Measurements from ENCODE around the gene ARMS2.

ARMS2 gene

GRCh38 chr10:122492006-122492405 lies 37.6 kb downstream of the ARMS2 start:
- no peaks in the 10 kb centered on the region for H3K27me3 ChIP-seq (ENCODE audit: control insufficient read depth in 1 of 2, insufficient read depth in 2 of 2, low read length in 2 of 2)
- peaks cover 7% of the 10 kb centered on the region in 2 donors for H3K4me1 ChIP-seq (ENCODE audit: control insufficient read depth in 1 of 2, insufficient read depth in 2 of 2, low read length in 2 of 2)
- H3K4me3 ChIP-seq (ENCODE audit: low read depth in 1 of 2, low read length in 2 of 2), result no peak overlapping the region
- no peak overlapping the region for H3K9ac ChIP-seq (ENCODE audit: low read depth in 1 of 2, low read length in 2 of 2)
- H3K27ac ChIP-seq (ENCODE audit: low read depth, low read length), result no peak overlapping the region
- no peaks in the 10 kb centered on the region for H3K36me3 ChIP-seq (ENCODE audit: control insufficient read depth in 1 of 2, insufficient read depth in 2 of 2, low read length in 2 of 2)
- no peaks in the 10 kb centered on the region for H3K9me3 ChIP-seq (ENCODE audit: control insufficient read depth in 1 of 2, low read length in 2 of 2)

DNA sequence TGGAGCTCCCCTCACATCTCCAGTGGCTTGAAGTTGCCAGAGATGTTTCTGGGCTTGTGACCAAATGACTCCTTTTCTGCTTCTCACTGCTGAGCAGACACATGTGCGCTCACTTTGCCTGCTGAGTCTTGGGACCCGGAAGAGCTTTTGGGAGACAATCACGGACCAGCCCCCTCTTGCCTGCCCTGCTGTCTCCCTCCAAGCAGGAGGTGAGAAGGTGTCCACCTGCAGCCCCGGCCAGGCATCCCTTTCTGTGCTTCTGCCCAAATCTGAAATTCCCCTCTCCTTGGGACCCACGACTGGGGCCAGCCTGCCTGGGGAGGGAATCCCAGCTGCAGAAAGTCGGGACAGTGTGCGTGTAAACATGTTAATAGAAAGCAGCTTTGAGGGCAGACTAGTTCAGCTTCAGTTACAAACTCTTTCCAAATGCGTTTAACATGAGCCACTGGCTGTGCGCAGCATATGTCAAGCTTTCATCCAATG lies 38.6 kb downstream of the ARMS2 start:
- no peaks in the 10 kb centered on the region for H3K27me3 ChIP-seq (ENCODE audit: control insufficient read depth in 1 of 2, insufficient read depth in 2 of 2, low read length in 2 of 2)
- no peak overlapping the region for H3K4me3 ChIP-seq (ENCODE audit: low read depth in 1 of 2, low read length in 2 of 2)
- H3K9me3 ChIP-seq (ENCODE audit: control insufficient read depth in 1 of 2, low read length in 2 of 2), result no peaks in the 10 kb centered on the region
- no peaks in the 10 kb centered on the region for H3K36me3 ChIP-seq (ENCODE audit: control insufficient read depth in 1 of 2, insufficient read depth in 2 of 2, low read length in 2 of 2)
- H3K4me1 ChIP-seq (ENCODE audit: control insufficient read depth in 1 of 2, insufficient read depth in 2 of 2, low read length in 2 of 2), result peaks cover 7% of the 10 kb centered on the region in 2 donors
- no peak overlapping the region for H3K9ac ChIP-seq (ENCODE audit: low read depth in 1 of 2, low read length in 2 of 2)
- peak overlapping the region; percentile 37 for H3K27ac ChIP-seq (ENCODE audit: low read depth, low read length)

DNA sequence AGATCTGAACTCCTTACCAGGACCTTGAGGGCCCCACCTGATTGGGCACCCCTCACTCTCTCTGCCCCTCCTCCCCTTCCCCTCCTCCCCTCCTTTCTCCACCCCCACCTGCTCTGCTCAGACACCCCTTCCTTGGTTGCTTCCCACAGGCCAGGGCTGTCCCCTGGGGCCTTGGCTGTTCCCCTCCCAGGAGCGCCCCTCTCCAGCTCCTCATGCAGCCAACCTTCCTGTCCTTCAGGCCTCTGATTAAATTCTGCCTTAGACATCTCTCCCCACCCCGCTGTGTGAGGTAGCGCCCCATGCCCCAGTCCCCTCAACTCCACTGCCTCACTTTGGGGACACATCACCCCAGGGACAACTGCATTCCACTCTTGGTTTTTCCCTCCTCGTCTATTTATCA lies 39.3 kb downstream of the ARMS2 start:
- H3K27me3 ChIP-seq (ENCODE audit: control insufficient read depth in 1 of 2, insufficient read depth in 2 of 2, low read length in 2 of 2), result no peaks in the 10 kb centered on the region
- no peaks in the 10 kb centered on the region for H3K9me3 ChIP-seq (ENCODE audit: control insufficient read depth in 1 of 2, low read length in 2 of 2)
- H3K4me1 ChIP-seq (ENCODE audit: control insufficient read depth in 1 of 2, insufficient read depth in 2 of 2, low read length in 2 of 2), result peaks cover 9% of the 10 kb centered on the region in 2 donors
- H3K9ac ChIP-seq (ENCODE audit: low read depth in 1 of 2, low read length in 2 of 2), result no peak overlapping the region
- H3K27ac ChIP-seq (ENCODE audit: low read depth, low read length), result no peak overlapping the region
- no peak overlapping the region for H3K4me3 ChIP-seq (ENCODE audit: low read depth in 1 of 2, low read length in 2 of 2)
- H3K36me3 ChIP-seq (ENCODE audit: control insufficient read depth in 1 of 2, insufficient read depth in 2 of 2, low read length in 2 of 2), result no peaks in the 10 kb centered on the region

GRCh38 chr10:122494173-122494820 lies 39.8 kb downstream of the ARMS2 start:
- Histone ChIP-seq H3K9ac (ENCODE audit: low read depth in 1 of 2, low read length in 2 of 2) (no peak overlapping the region), H3K4me1 (ENCODE audit: control insufficient read depth in 1 of 2, insufficient read depth in 2 of 2, low read length in 2 of 2) (peaks cover 14% of the 10 kb centered on the region in 2 donors), H3K9me3 (ENCODE audit: control insufficient read depth in 1 of 2, low read length in 2 of 2) (no peaks in the 10 kb centered on the region), H3K4me3 (ENCODE audit: low read depth in 1 of 2, low read length in 2 of 2) (no peak overlapping the region), H3K27ac (ENCODE audit: low read depth, low read length) (no peak overlapping the region), H3K27me3 (ENCODE audit: control insufficient read depth in 1 of 2, insufficient read depth in 2 of 2, low read length in 2 of 2) (no peaks in the 10 kb centered on the region), H3K36me3 (ENCODE audit: control insufficient read depth in 1 of 2, insufficient read depth in 2 of 2, low read length in 2 of 2) (no peaks in the 10 kb centered on the region)

DNA sequence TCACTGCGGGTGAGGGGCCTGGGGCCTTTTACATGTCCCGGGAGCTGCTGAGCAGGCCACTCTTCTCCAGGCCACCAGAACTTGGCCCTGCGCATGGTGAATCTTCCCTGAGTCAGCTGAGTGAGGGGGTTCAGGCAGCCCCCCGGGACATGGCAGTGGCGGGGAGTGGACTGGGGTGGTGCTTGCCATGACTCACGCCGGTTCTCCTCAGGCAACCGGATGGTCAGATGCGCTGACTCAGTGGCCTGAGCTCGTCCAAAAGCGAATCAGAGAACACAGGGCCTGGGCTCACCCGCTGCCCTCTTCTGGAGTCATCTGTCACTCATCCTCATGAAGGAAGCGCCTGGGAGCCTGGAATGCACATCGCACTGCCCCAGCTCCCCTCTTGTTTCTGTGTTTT lies 40.4 kb downstream of the ARMS2 start:
- H3K9ac ChIP-seq (ENCODE audit: low read depth in 1 of 2, low read length in 2 of 2), result no peak overlapping the region
- H3K9me3 ChIP-seq (ENCODE audit: control insufficient read depth in 1 of 2, low read length in 2 of 2), result no peaks in the 10 kb centered on the region
- H3K4me3 ChIP-seq (ENCODE audit: low read depth in 1 of 2, low read length in 2 of 2), result no peak overlapping the region
- H3K4me1 ChIP-seq (ENCODE audit: control insufficient read depth in 1 of 2, insufficient read depth in 2 of 2, low read length in 2 of 2), result peaks cover 18 to 19% of the 10 kb centered on the region in 2 donors
- no peaks in the 10 kb centered on the region for H3K27me3 ChIP-seq (ENCODE audit: control insufficient read depth in 1 of 2, insufficient read depth in 2 of 2, low read length in 2 of 2)
- no peaks in the 10 kb centered on the region for H3K36me3 ChIP-seq (ENCODE audit: control insufficient read depth in 1 of 2, insufficient read depth in 2 of 2, low read length in 2 of 2)
- no peak overlapping the region for H3K27ac ChIP-seq (ENCODE audit: low read depth, low read length)

DNA sequence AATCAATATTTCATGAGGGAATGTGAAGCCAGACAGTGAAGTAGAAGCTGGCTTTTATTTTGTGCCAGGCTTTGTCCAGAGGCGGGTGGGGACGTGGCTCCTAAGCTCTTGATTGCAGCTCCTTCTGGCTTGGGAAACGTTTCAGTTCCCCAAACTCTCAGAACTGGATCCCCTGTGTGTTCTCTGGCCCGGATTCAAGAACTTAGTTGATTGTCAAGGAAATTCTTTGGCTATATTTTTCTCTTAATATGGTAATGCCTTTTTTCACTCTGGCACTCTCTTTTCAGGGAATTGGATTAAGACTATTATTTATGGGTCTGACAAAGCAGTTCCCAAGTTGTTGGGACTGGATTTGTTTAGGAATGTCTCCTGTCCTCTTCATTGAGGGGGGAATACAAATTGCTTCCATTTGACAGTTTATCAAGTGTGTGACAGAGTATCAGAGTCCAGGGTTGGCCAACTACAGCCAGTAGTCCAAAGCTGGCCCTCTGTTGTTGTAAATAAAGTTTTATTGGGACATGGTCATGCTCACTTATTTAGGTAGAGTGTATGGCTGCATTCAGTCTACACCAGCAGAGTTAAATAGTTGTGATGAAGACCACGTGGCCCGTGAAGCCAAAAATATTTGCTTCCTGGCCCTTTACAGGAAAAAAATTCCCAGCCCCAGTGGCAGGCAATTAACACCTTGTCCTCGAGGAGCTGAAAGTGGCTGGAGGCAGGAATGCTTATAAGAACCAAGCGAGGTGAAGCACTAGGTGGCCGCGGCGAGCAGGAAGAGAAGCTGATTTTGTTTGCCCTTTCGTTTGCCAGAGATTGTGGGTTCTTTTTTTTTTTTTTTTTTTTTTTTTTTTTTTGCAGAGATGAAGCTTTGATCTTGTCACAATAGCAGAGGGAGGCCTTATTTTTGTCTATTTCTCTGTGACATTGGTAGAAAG lies 41.2 kb downstream of the ARMS2 start:
- Histone ChIP-seq H3K27ac (ENCODE audit: low read depth, low read length) (no peak overlapping the region), H3K27me3 (ENCODE audit: control insufficient read depth in 1 of 2, insufficient read depth in 2 of 2, low read length in 2 of 2) (no peaks in the 10 kb centered on the region), H3K9me3 (ENCODE audit: control insufficient read depth in 1 of 2, low read length in 2 of 2) (no peaks in the 10 kb centered on the region), H3K4me1 (ENCODE audit: control insufficient read depth in 1 of 2, insufficient read depth in 2 of 2, low read length in 2 of 2) (peaks cover 18 to 20% of the 10 kb centered on the region in 2 donors), H3K36me3 (ENCODE audit: control insufficient read depth in 1 of 2, insufficient read depth in 2 of 2, low read length in 2 of 2) (no peaks in the 10 kb centered on the region), H3K9ac (ENCODE audit: low read depth in 1 of 2, low read length in 2 of 2) (no peak overlapping the region), H3K4me3 (ENCODE audit: low read depth in 1 of 2, low read length in 2 of 2) (no peak overlapping the region)

- Histone ChIP-seq H3K4me1 (ENCODE audit: control insufficient read depth in 1 of 2, insufficient read depth in 2 of 2, low read length in 2 of 2) (peaks cover 18 to 20% of the 10 kb centered on the region in 2 donors), H3K27me3 (ENCODE audit: control insufficient read depth in 1 of 2, insufficient read depth in 2 of 2, low read length in 2 of 2) (no peaks in the 10 kb centered on the region), H3K27ac (ENCODE audit: low read depth, low read length) (no peak overlapping the region), H3K9me3 (ENCODE audit: control insufficient read depth in 1 of 2, low read length in 2 of 2) (no peaks in the 10 kb centered on the region), H3K9ac (ENCODE audit: low read depth in 1 of 2, low read length in 2 of 2) (no peak overlapping the region), H3K36me3 (ENCODE audit: control insufficient read depth in 1 of 2, insufficient read depth in 2 of 2, low read length in 2 of 2) (no peaks in the 10 kb centered on the region), H3K4me3 (ENCODE audit: low read depth in 1 of 2, low read length in 2 of 2) (no peak overlapping the region)
Measured at GRCh38 chr10:122497241-122497640, 42.8 kb downstream of the ARMS2 start.

DNA sequence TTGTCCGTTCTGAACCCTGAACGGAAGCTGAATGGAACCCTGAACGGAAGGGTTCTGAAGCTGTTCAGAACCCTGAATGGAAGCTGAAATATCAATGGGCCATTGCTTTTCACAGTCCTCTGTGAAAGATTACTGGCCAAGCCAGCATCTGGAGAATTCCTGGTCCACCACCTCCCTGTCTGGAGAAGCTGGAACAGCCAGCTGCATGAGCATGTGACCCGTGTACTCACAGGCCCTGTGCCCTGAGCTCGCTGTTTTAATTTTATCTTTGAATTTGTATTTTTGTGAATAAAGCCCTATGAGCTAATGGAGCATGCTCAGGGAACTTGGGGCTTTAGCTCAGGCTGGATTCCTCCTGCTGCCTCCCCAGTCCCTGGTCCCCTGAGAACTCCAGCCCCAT lies 44.1 kb downstream of the ARMS2 start:
- H3K9me3 ChIP-seq (ENCODE audit: control insufficient read depth in 1 of 2, low read length in 2 of 2), result no peaks in the 10 kb centered on the region
- H3K36me3 ChIP-seq (ENCODE audit: control insufficient read depth in 1 of 2, insufficient read depth in 2 of 2, low read length in 2 of 2), result no peaks in the 10 kb centered on the region
- H3K27me3 ChIP-seq (ENCODE audit: control insufficient read depth in 1 of 2, insufficient read depth in 2 of 2, low read length in 2 of 2), result no peaks in the 10 kb centered on the region
- H3K4me1 ChIP-seq (ENCODE audit: control insufficient read depth in 1 of 2, insufficient read depth in 2 of 2, low read length in 2 of 2), result peaks cover 18% of the 10 kb centered on the region in 2 donors
- no peak overlapping the region for H3K27ac ChIP-seq (ENCODE audit: low read depth, low read length)
- H3K4me3 ChIP-seq (ENCODE audit: low read depth in 1 of 2, low read length in 2 of 2), result no peak overlapping the region
- H3K9ac ChIP-seq (ENCODE audit: low read depth in 1 of 2, low read length in 2 of 2), result no peak overlapping the region

GRCh38 chr10:122499012-122499411 lies 44.6 kb downstream of the ARMS2 start:
- no peak overlapping the region for H3K27ac ChIP-seq (ENCODE audit: low read depth, low read length)
- peaks cover 18% of the 10 kb centered on the region in 2 donors for H3K4me1 ChIP-seq (ENCODE audit: control insufficient read depth in 1 of 2, insufficient read depth in 2 of 2, low read length in 2 of 2)
- no peak overlapping the region for H3K9ac ChIP-seq (ENCODE audit: low read depth in 1 of 2, low read length in 2 of 2)

GRCh38 chr10:122499491-122499941 lies 45.1 kb downstream of the ARMS2 start:
- Histone ChIP-seq H3K27ac (ENCODE audit: low read depth, low read length) (no peak overlapping the region), H3K9me3 (ENCODE audit: control insufficient read depth in 1 of 2, low read length in 2 of 2) (no peaks in the 10 kb centered on the region), H3K4me3 (ENCODE audit: low read depth in 1 of 2, low read length in 2 of 2) (no peak overlapping the region), H3K9ac (ENCODE audit: low read depth in 1 of 2, low read length in 2 of 2) (no peak overlapping the region), H3K4me1 (ENCODE audit: control insufficient read depth in 1 of 2, insufficient read depth in 2 of 2, low read length in 2 of 2) (peaks cover 18 to 21% of the 10 kb centered on the region in 2 donors), H3K36me3 (ENCODE audit: control insufficient read depth in 1 of 2, insufficient read depth in 2 of 2, low read length in 2 of 2) (no peaks in the 10 kb centered on the region), H3K27me3 (ENCODE audit: control insufficient read depth in 1 of 2, insufficient read depth in 2 of 2, low read length in 2 of 2) (no peaks in the 10 kb centered on the region)

More at GRCh38 chr10:122499012-122499411, 44.6 kb downstream of the ARMS2 start:
- no peaks in the 10 kb centered on the region for H3K9me3 ChIP-seq (ENCODE audit: control insufficient read depth in 1 of 2, low read length in 2 of 2)
- H3K4me3 ChIP-seq (ENCODE audit: low read depth in 1 of 2, low read length in 2 of 2), result no peak overlapping the region
- H3K36me3 ChIP-seq (ENCODE audit: control insufficient read depth in 1 of 2, insufficient read depth in 2 of 2, low read length in 2 of 2), result no peaks in the 10 kb centered on the region
- H3K27me3 ChIP-seq (ENCODE audit: control insufficient read depth in 1 of 2, insufficient read depth in 2 of 2, low read length in 2 of 2), result no peaks in the 10 kb centered on the region

All from duodenal mucosa (tissue), 2 donors.